GM18870 (cell line): ENCODE measurements around the gene SHANK2.

ENCODE experiments used
- ATAC-seq: cut with Tn5 transposase; IDR thresholded peaks from one replicate; pipeline ENCODE4 v1.9.1; 2021; ENCODE audit warnings: moderate library complexity; ENCODE audit not compliant: unreplicated experiment

The SHANK2 gene

GRCh38 chr11:71269603-71270511 lies 17.5 kb upstream of the SHANK2 start:
- ATAC-seq: no peak

- no peak for ATAC-seq
These were observed 16.4 kb upstream of the SHANK2 start for GRCh38 chr11:71268706-71269321.

GRCh38 chr11:71267807-71268421 lies 15.5 kb upstream of the SHANK2 start:
- ATAC-seq: no peak

GRCh38 chr11:71266114-71266833 lies 13.9 kb upstream of the SHANK2 start:
- no peak for ATAC-seq

GRCh38 chr11:71265559-71266092 lies 13.2 kb upstream of the SHANK2 start:
- no peak for ATAC-seq

- no peak for ATAC-seq
These were observed 11.0 kb upstream of the SHANK2 start for GRCh38 chr11:71263386-71263785.

- ATAC-seq: no peak
These were observed 3.6 kb upstream of the SHANK2 start for GRCh38 chr11:71255800-71256479.

- no peak for ATAC-seq
These were observed 2.9 kb upstream of the SHANK2 start for GRCh38 chr11:71255323-71255722.

GRCh38 chr11:71253794-71254193 lies 1.4 kb upstream of the SHANK2 start:
- no peak for ATAC-seq

- ATAC-seq: no peak
These were observed 673 bp upstream of the SHANK2 start for GRCh38 chr11:71252770-71253730.

- no peak for ATAC-seq
These were observed 562 bp downstream of the SHANK2 start for GRCh38 chr11:71251761-71252268.

GRCh38 chr11:71251151-71251721 lies 1.1 kb downstream of the SHANK2 start:
- no peak for ATAC-seq

GRCh38 chr11:71250523-71251150 lies 1.7 kb downstream of the SHANK2 start:
- ATAC-seq: no peak

GRCh38 chr11:71249301-71249700 lies 3.1 kb downstream of the SHANK2 start:
- no peak for ATAC-seq

GRCh38 chr11:71248656-71249055 lies 3.7 kb downstream of the SHANK2 start:
- no peak for ATAC-seq

GRCh38 chr11:71248251-71248570 lies 4.2 kb downstream of the SHANK2 start:
- no peak for ATAC-seq

- ATAC-seq: no peak
These were observed 4.7 kb downstream of the SHANK2 start for GRCh38 chr11:71247551-71248250.

- ATAC-seq: no peak
These were observed 5.8 kb downstream of the SHANK2 start for GRCh38 chr11:71246559-71246958.
